GM12892 (cell line): Measurements from ENCODE around the gene KIRREL3.

Experiments
- POLR2A ChIP-seq: IDR thresholded peaks from 2 replicates; pipeline ENCODE4 v1.6.1; 2011; ENCODE audit warnings: low read depth, low read length, control low read depth
- POLR2AphosphoS5 ChIP-seq: IDR thresholded peaks from 2 replicates; pipeline ENCODE4 v1.6.1; 2011; ENCODE audit warnings: low read depth, low read length, control low read depth
- TAF1 ChIP-seq: IDR thresholded peaks from 2 replicates; pipeline ENCODE4 v1.6.1; 2011; ENCODE audit warnings: low read depth, mild to moderate bottlenecking, control low read depth, low read length, borderline replicate concordance

DNA sequence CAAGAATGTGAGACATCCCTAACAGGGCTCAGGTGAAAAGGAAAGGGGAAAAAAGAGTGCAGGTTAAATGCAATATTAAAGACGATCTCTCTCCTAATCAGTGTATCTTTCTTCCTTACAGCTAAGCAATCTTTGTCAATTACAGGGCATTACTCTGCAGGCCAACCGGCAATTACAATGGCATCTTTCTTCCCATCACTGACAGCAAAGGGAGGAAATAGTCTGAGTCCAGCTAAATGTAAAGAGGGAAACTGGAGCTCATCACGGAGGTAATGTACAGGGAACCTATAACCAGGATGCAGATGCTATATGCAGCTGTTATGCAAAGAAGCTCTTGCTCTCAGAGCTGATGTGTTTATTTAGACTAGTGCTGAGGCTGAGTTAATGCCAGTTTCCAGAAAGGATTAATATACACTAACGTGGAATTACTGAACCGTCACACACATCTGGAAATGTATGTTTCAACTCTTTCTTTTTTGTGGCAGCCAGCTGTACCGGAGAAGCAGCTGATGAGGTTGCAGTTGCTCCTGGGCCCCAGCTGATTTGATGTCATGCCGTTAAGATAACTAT, 121.6 kb downstream of the KIRREL3 start:
- TF ChIP-seq POLR2AphosphoS5 (no peak), POLR2A (no peak), TAF1 (no peak)
